Stomach (tissue), 4 donors: ENCODE measurements around the gene COL23A1.

Source experiments
- POLR2AphosphoS5 ChIP-seq, 3 donors: sonication (generic); formaldehyde crosslinking; IDR thresholded peaks; one replicate each; pipeline ENCODE4 v1.6.1; 2016; ENCODE audit warnings: antibody characterized with exemption in 3 of 3
- TF ChIP-seq, protein P1 (sequence below), 7 experiments: fragments of 450-650 bp in 4 of 7; fragments of 200-600 bp in 3 of 7; sonication (generic) in 3 of 7; IDR thresholded peaks; one replicate each; pipeline ENCODE4 v1.5.1; 2016 to 2019; ENCODE audit warnings: antibody characterized with exemption in 7 of 7, control low read depth in 2 of 7, mild to moderate bottlenecking in 1 of 7

DNA sequence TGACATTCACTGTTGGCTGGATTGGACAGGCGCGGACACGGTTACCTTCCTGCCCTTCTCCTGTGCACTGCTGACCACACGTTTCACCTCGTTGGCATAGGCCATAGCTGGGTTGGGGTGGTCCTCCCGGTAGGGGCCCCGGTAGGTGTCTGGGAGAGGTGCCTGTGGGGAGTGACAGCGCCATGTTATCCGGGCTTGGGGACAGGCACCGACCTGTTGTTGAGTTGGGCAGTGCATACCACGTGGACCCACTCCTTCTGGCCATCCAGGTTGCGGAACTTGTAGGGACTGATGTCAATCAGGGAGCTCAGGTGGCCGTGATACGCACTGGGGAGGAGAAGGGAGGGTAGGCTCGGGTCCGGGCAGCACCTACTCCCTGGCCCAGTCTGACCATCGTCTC is 365.8 kb downstream of the COL23A1 start:
- TF ChIP-seq, protein P1, sequence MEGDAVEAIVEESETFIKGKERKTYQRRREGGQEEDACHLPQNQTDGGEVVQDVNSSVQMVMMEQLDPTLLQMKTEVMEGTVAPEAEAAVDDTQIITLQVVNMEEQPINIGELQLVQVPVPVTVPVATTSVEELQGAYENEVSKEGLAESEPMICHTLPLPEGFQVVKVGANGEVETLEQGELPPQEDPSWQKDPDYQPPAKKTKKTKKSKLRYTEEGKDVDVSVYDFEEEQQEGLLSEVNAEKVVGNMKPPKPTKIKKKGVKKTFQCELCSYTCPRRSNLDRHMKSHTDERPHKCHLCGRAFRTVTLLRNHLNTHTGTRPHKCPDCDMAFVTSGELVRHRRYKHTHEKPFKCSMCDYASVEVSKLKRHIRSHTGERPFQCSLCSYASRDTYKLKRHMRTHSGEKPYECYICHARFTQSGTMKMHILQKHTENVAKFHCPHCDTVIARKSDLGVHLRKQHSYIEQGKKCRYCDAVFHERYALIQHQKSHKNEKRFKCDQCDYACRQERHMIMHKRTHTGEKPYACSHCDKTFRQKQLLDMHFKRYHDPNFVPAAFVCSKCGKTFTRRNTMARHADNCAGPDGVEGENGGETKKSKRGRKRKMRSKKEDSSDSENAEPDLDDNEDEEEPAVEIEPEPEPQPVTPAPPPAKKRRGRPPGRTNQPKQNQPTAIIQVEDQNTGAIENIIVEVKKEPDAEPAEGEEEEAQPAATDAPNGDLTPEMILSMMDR (IDR thresholded peaks at IDR 0.05): no peak
- TF ChIP-seq POLR2AphosphoS5 (IDR thresholded peaks at IDR 0.05): no peak
